Liver (tissue), 9 donors: Measurements from ENCODE around the gene SERP2. TPM values are rescaled to one million over a fixed set of nuclear protein-coding genes. Genes with fewer than 3 reads are reported as not detected.
"Not testable (repeated sequence)": the region's sequence is repeated elsewhere in the genome, so short reads cannot be mapped to it uniquely, and the experiment has no call there.

ENCODE experiments used
- DNase-seq: peaks from one replicate; pipeline ENCODE4 v3.0.0-alpha.2; 2017; ENCODE audit warnings: low spot score
- H3K27ac ChIP-seq, 2 donors: one replicate each; pipeline ENCODE4 v1.7.0; 2013; ENCODE audit warnings: inconsistent platforms in 2 of 2, low read length in 2 of 2, control low read depth in 1 of 2, low read depth in 1 of 2, mild to moderate bottlenecking in 1 of 2
- H3K27me3 ChIP-seq, 4 donors: one replicate each; pipeline versions ENCODE4 v1.6.1 to v1.7.0; 2013; ENCODE audit warnings: low read length in 3 of 4, inconsistent platforms in 1 of 4, mild to moderate bottlenecking in 1 of 4, moderate library complexity in 1 of 4; ENCODE audit not compliant: control insufficient read depth in 4 of 4, insufficient read depth in 4 of 4
- H3K36me3 ChIP-seq, 4 donors: one replicate each; pipeline versions ENCODE4 v1.6.1 to v1.7.0; 2013; ENCODE audit warnings: low read length in 3 of 4, mild to moderate bottlenecking in 3 of 4, low read depth in 1 of 4, moderate library complexity in 1 of 4; ENCODE audit not compliant: control insufficient read depth in 4 of 4, insufficient read depth in 3 of 4
- H3K4me1 ChIP-seq, 4 donors: one replicate each; pipeline versions ENCODE4 v1.6.1 to v1.7.0; 2013; ENCODE audit warnings: low read length in 3 of 4, mild to moderate bottlenecking in 3 of 4, moderate library complexity in 1 of 4; ENCODE audit not compliant: control insufficient read depth in 4 of 4, insufficient read depth in 4 of 4
- H3K4me3 ChIP-seq, 3 donors: one replicate each; pipeline versions ENCODE4 v1.6.1 to v1.7.0; 2013; ENCODE audit warnings: low read length in 3 of 3, control low read depth in 1 of 3, low read depth in 1 of 3, mild to moderate bottlenecking in 1 of 3
- H3K9ac ChIP-seq, 2 donors: one replicate each; pipeline ENCODE4 v1.7.0; 2013; ENCODE audit warnings: low read length in 2 of 2, mild to moderate bottlenecking in 2 of 2, moderate library complexity in 2 of 2, control low read depth in 1 of 2, low read depth in 1 of 2
- H3K9me3 ChIP-seq, 4 donors: one replicate each; pipeline versions ENCODE4 v1.6.1 to v1.7.0; 2013; ENCODE audit warnings: low read length in 3 of 4; ENCODE audit not compliant: control insufficient read depth in 4 of 4
- ATF3 ChIP-seq: IDR thresholded peaks from 2 replicates; pipeline ENCODE4 v1.6.1; 2016; ENCODE audit warnings: antibody characterized with exemption
- FOXA1 ChIP-seq: IDR thresholded peaks from 2 replicates; pipeline ENCODE4 v1.6.1; 2016; ENCODE audit warnings: antibody characterized with exemption
- FOXA2 ChIP-seq: IDR thresholded peaks from 2 replicates; pipeline ENCODE4 v1.6.1; 2016; ENCODE audit warnings: antibody characterized with exemption
- GABPA ChIP-seq, 2 donors: IDR thresholded peaks in 1 of 2; conservative IDR thresholded peaks in 1 of 2; 2 replicates each; pipeline ENCODE4 v1.6.1; 2016; ENCODE audit warnings: antibody characterized with exemption in 2 of 2, mild to moderate bottlenecking in 1 of 2, moderate library complexity in 1 of 2
- HNF4A ChIP-seq, 2 donors: conservative IDR thresholded peaks; 2 replicates each; pipeline ENCODE4 v1.6.1; 2016; ENCODE audit warnings: antibody characterized with exemption in 2 of 2, mild to moderate bottlenecking in 2 of 2
- HNF4G ChIP-seq: IDR thresholded peaks from 2 replicates; pipeline ENCODE4 v1.6.1; 2016; ENCODE audit warnings: antibody characterized with exemption
- NR2F2 ChIP-seq: IDR thresholded peaks from 2 replicates; pipeline ENCODE4 v1.6.1; 2016; ENCODE audit warnings: antibody characterized with exemption
- RAD21 ChIP-seq, 2 donors: IDR thresholded peaks; 2 replicates each; pipeline ENCODE4 v1.6.1; 2016; ENCODE audit warnings: antibody characterized with exemption in 2 of 2, mild to moderate bottlenecking in 2 of 2
- REST ChIP-seq: IDR thresholded peaks from 2 replicates; pipeline ENCODE4 v1.6.1; 2016; ENCODE audit warnings: antibody characterized with exemption, mild to moderate bottlenecking
- RXRA ChIP-seq, 2 donors: IDR thresholded peaks; 2 replicates each; pipeline ENCODE4 v1.6.1; 2017 to 2018; ENCODE audit warnings: antibody characterized with exemption in 2 of 2, mild to moderate bottlenecking in 1 of 2
- SP1 ChIP-seq: IDR thresholded peaks from 2 replicates; pipeline ENCODE4 v1.6.1; 2018; ENCODE audit warnings: antibody characterized with exemption, mild to moderate bottlenecking
- WGBS: extraction: QIAGEN DNeasy Blood & Tissue Kit; methylation state at CpG from one replicate; pipeline ENCODE4 v1.1.7; 2013; 5-methylcytosine and 5-hydroxymethylcytosine counted together
- polyA plus RNA-seq, 2 donors: library from polyadenylated mRNA; stranded (reverse) in 1 of 2; unstranded in 1 of 2; fragments of 200-250 nt in 1 of 2; fragments of >200 nt in 1 of 2; fragmentation: Nextera tagmentation in 1 of 2; extraction: Ambion mirVana in 1 of 2; gene quantifications; one replicate each; pipeline versions ENCODE4 v1.2.1 to v1.2.3, GENCODE V29; 2013 to 2015
- total RNA-seq, 2 donors: library from RNA; depleted of rRNA; stranded (reverse); fragments of >200 nt; gene quantifications; one replicate each; pipeline ENCODE4 v1.2.3, GENCODE V29; 2014
- TF ChIP-seq, protein P1 (sequence below): IDR thresholded peaks from 2 replicates; pipeline ENCODE4 v1.6.1; 2016; ENCODE audit warnings: antibody characterized with exemption
- TF ChIP-seq, protein P2 (sequence below): IDR thresholded peaks from 2 replicates; pipeline ENCODE4 v1.6.1; 2016; ENCODE audit warnings: antibody characterized with exemption
- donor health status: healthy.
- donor health status: healthy.
- donor health status: healthy.
- donor health status: healthy.
- donor health status: healthy.

Gene SERP2
- total and polyA plus RNA-seq, 4 donors = 2.0 to 4.6 (median 3.6) TPM

GRCh38 chr13:44326961-44327360 lies 46.7 kb upstream of the SERP2 start:
- no peak overlapping the region for H3K4me3 ChIP-seq
- H3K9ac ChIP-seq = no peak overlapping the region
- 96% methylated on average over 2 of the region's 2 CpGs for WGBS
- no peak overlapping the region for H3K27ac ChIP-seq
- TF ChIP-seq, protein P1, sequence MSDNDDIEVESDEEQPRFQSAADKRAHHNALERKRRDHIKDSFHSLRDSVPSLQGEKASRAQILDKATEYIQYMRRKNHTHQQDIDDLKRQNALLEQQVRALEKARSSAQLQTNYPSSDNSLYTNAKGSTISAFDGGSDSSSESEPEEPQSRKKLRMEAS = no peak
- TF ChIP-seq HNF4G (no peak), RAD21 (IDR thresholded peaks at IDR 0.05) (no peak), SP1 (no peak), GABPA (IDR thresholded peaks at IDR 0.05 in 1 of 2, conservative IDR thresholded peaks at IDR 0.05 in 1 of 2) (no peak), NR2F2 (no peak), FOXA2 (no peak), REST (no peak), ATF3 (no peak), RXRA (IDR thresholded peaks at IDR 0.05) (no peak), HNF4A (conservative IDR thresholded peaks at IDR 0.05) (no peak), FOXA1 (no peak)
- TF ChIP-seq, protein P2, sequence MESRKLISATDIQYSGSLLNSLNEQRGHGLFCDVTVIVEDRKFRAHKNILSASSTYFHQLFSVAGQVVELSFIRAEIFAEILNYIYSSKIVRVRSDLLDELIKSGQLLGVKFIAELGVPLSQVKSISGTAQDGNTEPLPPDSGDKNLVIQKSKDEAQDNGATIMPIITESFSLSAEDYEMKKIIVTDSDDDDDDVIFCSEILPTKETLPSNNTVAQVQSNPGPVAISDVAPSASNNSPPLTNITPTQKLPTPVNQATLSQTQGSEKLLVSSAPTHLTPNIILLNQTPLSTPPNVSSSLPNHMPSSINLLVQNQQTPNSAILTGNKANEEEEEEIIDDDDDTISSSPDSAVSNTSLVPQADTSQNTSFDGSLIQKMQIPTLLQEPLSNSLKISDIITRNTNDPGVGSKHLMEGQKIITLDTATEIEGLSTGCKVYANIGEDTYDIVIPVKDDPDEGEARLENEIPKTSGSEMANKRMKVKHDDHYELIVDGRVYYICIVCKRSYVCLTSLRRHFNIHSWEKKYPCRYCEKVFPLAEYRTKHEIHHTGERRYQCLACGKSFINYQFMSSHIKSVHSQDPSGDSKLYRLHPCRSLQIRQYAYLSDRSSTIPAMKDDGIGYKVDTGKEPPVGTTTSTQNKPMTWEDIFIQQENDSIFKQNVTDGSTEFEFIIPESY = no peak
- H3K4me1 ChIP-seq = peaks cover 0 to 14% (median 4%) of the 10 kb centered on the region in 4 donors
- no peak for DNase-seq
- H3K9me3 ChIP-seq = no peaks in the 10 kb centered on the region
- H3K27me3 ChIP-seq = no peaks in the 10 kb centered on the region
- no peaks in the 10 kb centered on the region for H3K36me3 ChIP-seq

GRCh38 chr13:44329041-44329440 lies 44.6 kb upstream of the SERP2 start:
- not testable (repeated sequence) for H3K27ac ChIP-seq, H3K27me3 ChIP-seq, H3K4me3 ChIP-seq, H3K9me3 ChIP-seq, H3K9ac ChIP-seq, H3K4me1 ChIP-seq, H3K36me3 ChIP-seq, DNase-seq
